HG02870 (cell line): Measurements from ENCODE around the gene CDK8.
"Not testable (repeated sequence)": the region's sequence is repeated elsewhere in the genome, so short reads cannot be mapped to it uniquely, and the experiment has no call there.

Experiments
- ATAC-seq: cut with Tn5 transposase; IDR thresholded peaks from one replicate; pipeline ENCODE4 v1.9.1; 2021; ENCODE audit warnings: mild to moderate bottlenecking, moderate library complexity; ENCODE audit not compliant: unreplicated experiment

Gene CDK8

GRCh38 chr13:26252006-26252405, 1.9 kb upstream of the CDK8 start:
- not testable (repeated sequence) for ATAC-seq

GRCh38 chr13:26253262-26253786, 605 bp upstream of the CDK8 start:
- ATAC-seq: no peak

DNA sequence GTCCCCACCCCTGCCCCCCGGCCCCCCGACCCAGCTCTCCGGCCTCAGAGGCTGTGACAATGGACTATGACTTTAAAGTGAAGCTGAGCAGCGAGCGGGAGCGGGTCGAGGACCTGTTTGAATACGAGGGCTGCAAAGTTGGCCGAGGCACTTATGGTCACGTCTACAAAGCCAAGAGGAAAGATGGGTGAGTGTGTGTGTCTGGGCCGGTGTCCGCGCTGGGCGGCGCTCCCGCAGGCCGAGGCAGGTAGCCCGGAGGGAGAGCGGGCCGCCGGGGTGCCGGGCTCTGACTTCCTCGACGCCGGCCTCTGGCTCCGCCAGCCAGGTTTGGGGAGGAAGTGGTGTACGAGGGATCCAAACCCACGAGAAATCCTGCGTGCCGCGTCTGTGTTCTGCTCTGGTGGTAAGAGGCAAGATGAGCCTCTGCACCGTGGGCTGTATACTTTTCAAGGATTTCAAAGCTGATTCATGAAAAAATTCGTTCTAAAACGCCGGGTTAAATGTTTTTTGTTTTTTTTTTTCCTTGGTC, 718 bp downstream of the CDK8 start:
- ATAC-seq: peak; percentile 27

DNA sequence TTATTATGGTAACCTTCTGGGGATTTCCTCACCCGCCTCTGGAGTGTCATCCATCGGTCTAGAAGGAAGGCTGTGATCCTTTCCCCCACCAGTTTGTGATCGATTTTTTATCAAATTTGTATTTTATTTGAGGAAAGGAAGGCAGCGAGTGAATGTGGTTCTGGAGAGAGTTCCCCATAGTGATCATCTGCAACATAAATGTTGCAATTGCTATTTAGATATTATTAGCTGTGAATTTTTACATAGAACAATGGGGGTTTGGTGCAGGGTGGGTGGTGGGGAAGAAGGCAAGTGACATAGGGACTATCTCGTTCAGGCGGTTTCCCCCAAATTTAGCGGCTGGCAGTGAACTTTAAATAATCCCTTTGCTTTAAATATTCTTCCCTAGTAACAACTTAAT, 1.2 kb downstream of the CDK8 start:
- ATAC-seq: no peak

DNA sequence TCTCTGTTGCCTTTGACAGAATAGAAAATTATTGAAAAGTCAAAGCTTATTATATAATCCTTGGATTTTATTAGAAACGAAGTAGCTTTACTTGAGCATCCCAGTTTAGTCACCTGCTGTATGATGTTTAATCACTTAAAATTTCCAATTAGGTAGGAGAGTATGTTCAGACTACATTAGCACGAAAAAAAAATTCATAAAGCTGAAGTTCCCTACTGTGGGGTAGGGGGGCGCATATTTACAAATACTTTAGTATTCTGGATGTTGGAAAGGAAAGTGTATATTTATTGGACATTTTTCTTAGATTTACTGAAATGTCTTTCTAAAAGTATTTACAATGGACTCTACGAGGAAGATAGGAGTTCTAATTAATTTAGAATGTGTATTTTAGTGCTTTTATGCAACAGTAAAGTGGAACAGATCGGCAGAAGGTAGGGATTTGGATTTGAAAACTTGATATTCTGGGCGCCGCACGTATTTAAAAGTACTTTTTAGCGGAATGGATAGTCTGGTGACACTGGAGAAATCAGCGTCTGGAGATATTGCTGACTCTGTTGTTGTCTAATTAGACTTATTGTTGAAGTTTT, 1.9 kb downstream of the CDK8 start:
- ATAC-seq: no peak

- no peak for ATAC-seq
Observed at GRCh38 chr13:26257049-26257448, 3.1 kb downstream of the CDK8 start.

- ATAC-seq: no peak
Observed at GRCh38 chr13:26259634-26260033, 5.7 kb downstream of the CDK8 start.

DNA sequence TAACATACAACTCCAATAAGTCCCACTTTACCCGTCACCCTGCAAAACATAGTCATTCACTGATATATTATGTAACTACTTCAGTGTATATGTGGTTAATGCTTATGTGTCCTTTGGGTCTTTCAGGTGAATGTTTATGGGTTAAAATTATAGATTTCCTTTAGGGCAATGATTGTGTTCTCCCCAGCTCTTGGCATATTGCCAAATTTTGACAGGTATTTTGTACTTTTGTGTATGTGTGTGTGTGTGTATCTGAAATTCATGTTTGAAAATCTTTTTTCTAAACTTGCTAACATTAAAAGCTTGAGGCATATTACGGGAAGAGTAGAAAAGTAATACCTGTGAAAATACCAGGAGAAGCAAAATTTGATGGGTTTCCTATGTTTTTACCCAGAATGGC, 8.2 kb downstream of the CDK8 start:
- no peak for ATAC-seq

DNA sequence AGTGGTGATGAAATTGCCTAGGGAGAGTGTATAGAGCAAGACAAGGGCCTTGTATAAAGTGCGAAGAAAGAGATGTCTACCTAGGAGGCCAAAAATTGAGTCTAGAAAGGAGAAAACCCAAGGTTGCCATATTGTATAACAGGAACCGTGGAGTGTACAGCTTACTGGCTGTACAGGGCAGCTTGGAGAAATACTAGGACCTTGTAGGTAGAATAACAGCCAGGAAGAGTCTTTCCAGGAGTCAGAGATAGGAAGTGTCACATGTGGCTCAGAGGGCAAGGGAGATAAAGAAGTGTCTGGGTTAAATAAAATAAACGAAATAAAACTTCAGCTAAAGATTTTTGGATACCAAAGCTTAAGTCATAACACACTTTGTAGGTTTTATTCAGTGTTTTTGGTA, 12.4 kb downstream of the CDK8 start:
- no peak for ATAC-seq

- ATAC-seq: no peak
Observed at GRCh38 chr13:26270707-26271106, 16.8 kb downstream of the CDK8 start.

DNA sequence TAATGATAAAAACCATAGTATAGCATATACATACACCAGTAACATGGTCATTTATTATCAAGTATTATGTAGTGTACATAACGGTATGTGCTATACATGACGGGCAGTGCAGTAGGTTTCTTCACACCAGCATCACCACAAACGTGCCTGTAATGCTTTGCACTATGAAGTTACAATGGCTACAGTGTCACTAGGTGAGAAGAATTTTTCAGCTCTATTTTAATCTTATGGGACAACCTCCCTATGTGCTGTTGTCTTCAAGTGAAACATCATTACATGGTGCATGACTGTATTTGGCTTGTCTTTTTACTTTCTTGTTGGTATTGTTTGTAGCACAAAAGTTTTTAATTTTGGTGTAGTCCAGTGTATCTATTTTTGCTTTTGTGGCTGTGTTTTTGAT, 18.7 kb downstream of the CDK8 start:
- no peak for ATAC-seq

GRCh38 chr13:26280295-26280694, 26.4 kb downstream of the CDK8 start:
- no peak for ATAC-seq

GRCh38 chr13:26280822-26281221, 26.9 kb downstream of the CDK8 start:
- no peak for ATAC-seq

DNA sequence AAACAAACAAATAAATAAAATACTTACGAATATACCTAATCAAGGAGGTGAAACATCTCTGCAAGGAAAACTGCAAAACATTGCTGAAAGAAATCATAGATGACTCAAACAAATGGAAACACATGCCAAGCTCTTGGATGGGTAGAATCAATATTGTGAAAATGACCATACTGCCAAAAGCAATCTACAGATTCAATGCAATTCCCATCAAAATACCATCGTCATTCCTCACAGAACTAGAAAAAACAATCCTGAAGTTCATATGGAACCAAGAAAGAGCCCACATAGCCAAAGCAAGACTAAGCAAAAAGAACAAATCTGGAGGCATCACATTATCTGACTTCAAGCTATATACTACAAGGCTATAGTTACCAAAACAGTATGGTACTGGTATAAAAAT, 32.0 kb downstream of the CDK8 start:
- ATAC-seq: not testable (repeated sequence)

GRCh38 chr13:26288838-26289237, 34.9 kb downstream of the CDK8 start:
- not testable (repeated sequence) for ATAC-seq

GRCh38 chr13:26295812-26296211, 41.9 kb downstream of the CDK8 start:
- no peak for ATAC-seq

GRCh38 chr13:26299168-26299750, 45.3 kb downstream of the CDK8 start:
- no peak for ATAC-seq

- no peak for ATAC-seq
Observed at GRCh38 chr13:26300140-26300539, 46.2 kb downstream of the CDK8 start.

DNA sequence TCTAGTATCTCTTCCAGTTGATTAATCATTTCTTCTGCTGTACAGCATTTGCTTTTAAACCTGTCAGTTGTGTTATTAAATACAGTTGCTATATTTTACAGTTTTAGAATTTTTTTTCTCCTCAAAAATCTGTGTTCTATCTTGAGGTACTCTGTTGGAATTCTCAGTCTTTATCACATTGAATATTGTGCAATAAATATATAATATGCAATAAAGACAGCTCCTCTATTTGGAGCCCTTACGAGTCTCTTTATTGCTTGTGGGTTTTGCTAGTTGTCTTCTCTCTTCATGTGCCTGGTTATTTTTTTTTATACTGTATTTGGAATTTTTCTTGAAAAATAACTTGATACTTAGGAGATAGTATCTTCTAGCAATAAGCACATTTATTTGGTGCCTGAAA, 51.7 kb downstream of the CDK8 start:
- no peak for ATAC-seq

GRCh38 chr13:26307701-26308100, 53.8 kb downstream of the CDK8 start:
- ATAC-seq: no peak

DNA sequence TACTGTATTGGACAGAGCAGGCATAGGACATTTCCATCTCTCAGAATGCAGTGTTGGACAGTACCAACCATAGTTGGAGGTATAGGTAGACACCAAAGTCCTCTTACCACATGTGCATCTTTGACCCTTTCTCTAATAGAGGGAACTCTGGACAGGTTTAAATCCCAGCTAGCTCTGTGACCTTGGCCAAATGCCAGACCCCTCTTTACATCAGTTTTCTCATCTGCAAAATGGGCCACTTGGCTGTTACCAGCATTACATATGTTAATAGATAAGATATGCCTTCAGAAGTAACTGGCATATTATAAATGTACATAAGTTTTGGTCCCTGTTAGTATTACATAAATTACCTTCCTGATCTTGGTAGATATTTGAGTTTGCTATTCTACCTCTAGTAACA, 54.3 kb downstream of the CDK8 start:
- no peak for ATAC-seq

- ATAC-seq: no peak
Observed at GRCh38 chr13:26308836-26309235, 54.9 kb downstream of the CDK8 start.

- ATAC-seq: no peak
Observed at GRCh38 chr13:26310003-26310402, 56.1 kb downstream of the CDK8 start.
